MG63 (cell line): Measurements from ENCODE around the gene MIS18BP1. TPM values are rescaled to one million over a fixed set of nuclear protein-coding genes. Genes with fewer than 3 reads are reported as not detected.
"Not testable (repeated sequence)": the region's sequence is repeated elsewhere in the genome, so short reads cannot be mapped to it uniquely, and the experiment has no call there.

Source experiments
- DNase-seq: peaks from one replicate; pipeline ENCODE4 v3.0.0-alpha.2; 2020
- H3K27me3 ChIP-seq: fragments of 250-450 bp; sonication (Bioruptor Pico); 2 replicates; pipeline ENCODE4 v1.5.1; 2020; ENCODE audit warnings: mild to moderate bottlenecking, moderate library complexity
- H3K36me3 ChIP-seq: fragments of 250-450 bp; sonication (Bioruptor Pico); 2 replicates; pipeline ENCODE4 v1.5.1; 2020; ENCODE audit warnings: mild to moderate bottlenecking, moderate library complexity
- H3K4me3 ChIP-seq: fragments of 250-450 bp; sonication (Bioruptor Pico); 2 replicates; pipeline ENCODE4 v1.5.1; 2020; ENCODE audit warnings: mild to moderate bottlenecking, moderate library complexity
- H3K9me3 ChIP-seq: fragments of 250-450 bp; sonication (Bioruptor Pico); 2 replicates; pipeline ENCODE4 v1.5.1; 2020; ENCODE audit warnings: mild to moderate bottlenecking, moderate library complexity
- total RNA-seq: library from RNA; depleted of rRNA; stranded (reverse); fragments of >200 nt; shearing (Covaris generic); gene quantifications from 2 replicates; pipeline ENCODE4 v1.2.3, GENCODE V29; 2014; ENCODE audit warnings: low replicate concordance

The MIS18BP1 gene
- total RNA-seq, 1 experiment from 2014 or later, result 14.3 TPM

DNA sequence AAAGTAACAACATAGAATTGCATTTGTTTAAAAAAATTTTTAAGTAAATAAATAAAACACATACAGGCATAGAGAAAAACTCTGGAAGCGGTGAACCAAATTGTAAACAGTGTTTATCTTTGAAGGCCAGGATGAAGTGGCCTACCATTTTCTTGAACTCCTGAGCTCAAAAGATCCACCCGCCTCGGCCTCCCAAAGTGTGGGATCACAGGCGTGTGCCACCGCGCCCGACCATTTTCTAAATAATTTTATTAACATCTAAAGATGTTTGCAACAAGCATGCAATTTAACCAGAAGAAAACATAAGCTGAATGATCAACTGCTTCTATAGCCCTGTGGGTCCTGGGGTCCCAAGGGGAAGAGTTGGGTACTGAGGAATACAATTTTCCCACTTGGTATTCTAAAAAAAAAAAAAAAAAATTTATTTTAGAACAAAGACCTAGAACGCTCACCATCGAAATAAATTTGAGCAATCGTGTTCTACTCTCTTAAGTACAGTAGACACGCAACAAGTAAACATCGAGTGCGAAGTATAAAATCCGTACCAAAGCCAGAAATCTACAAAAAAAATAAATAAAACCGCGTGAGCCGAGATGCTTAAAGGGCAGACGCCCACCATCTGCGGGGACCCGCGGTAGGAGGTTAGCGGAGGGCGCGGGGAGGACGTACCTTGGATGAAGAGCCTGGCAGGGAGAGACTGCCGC, 484 bp downstream of the MIS18BP1 start:
- H3K9me3 ChIP-seq, result no peaks in the 10 kb centered on the region
- no peaks in the 10 kb centered on the region; the same call in 1 of the 2 replicates for H3K36me3 ChIP-seq
- no peak for DNase-seq
- H3K27me3 ChIP-seq, result no peaks in the 10 kb centered on the region
- H3K4me3 ChIP-seq, result peak overlapping the region; percentile 75

- no peak for DNase-seq
- H3K4me3 ChIP-seq, result peak overlapping the region; percentile 75
These were observed 1.1 kb downstream of the MIS18BP1 start for GRCh38 chr14:45251912-45252311.

GRCh38 chr14:45249856-45250575, 3.0 kb downstream of the MIS18BP1 start:
- peak overlapping the region; percentile 16 for H3K4me3 ChIP-seq
- peaks cover 3% of the 10 kb centered on the region; the same call in 1 of the 2 replicates for H3K36me3 ChIP-seq
- DNase-seq, result no peak
- no peaks in the 10 kb centered on the region for H3K27me3 ChIP-seq
- H3K9me3 ChIP-seq, result no peaks in the 10 kb centered on the region

More at GRCh38 chr14:45251912-45252311, 1.1 kb downstream of the MIS18BP1 start:
- Histone ChIP-seq H3K9me3 (no peaks in the 10 kb centered on the region), H3K36me3 (peaks cover 3% of the 10 kb centered on the region; the same call in 1 of the 2 replicates), H3K27me3 (no peaks in the 10 kb centered on the region)

DNA sequence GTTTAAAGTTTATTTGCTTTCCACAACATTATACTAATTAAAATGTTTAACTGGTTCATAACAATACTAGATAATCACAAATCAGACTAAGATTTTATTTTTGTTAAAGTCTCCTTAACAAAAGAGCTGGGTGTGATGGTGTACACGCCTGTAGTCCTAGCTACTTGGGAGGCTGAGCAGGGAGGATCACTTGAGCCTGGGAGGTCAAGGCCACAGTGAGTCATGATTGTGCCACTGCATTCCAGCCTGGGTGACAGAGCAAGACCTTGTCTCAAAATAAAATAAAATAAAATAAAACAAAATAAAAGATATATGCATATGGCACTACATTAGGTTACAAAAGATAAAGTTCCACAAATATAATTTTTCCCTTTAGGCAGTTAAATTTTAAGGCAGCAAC, 5.6 kb downstream of the MIS18BP1 start:
- H3K4me3 ChIP-seq, result no peak overlapping the region
- H3K36me3 ChIP-seq, result peaks cover 3% of the 10 kb centered on the region; the same call in 1 of the 2 replicates
- no peak for DNase-seq
- no peaks in the 10 kb centered on the region for H3K27me3 ChIP-seq
- H3K9me3 ChIP-seq, result no peaks in the 10 kb centered on the region

DNA sequence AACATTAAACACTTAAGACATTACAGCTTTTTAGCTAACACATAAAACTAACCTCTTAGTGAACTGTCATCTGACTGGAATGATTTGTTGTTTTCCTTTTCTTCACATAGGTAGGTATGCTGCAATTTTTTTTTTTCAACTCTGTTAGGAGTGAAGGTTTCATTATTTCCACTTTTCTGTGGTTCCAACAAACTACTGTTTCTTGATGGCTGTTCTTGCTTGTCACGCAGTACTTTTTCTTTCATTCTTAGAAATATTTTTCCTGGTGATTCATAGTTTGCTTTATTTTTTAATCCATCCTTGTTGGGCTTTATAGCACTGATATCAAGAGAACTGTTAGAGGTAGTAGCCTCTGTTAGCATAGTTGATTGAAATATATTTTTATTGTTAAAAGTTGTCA, 6.3 kb downstream of the MIS18BP1 start:
- no peak overlapping the region for H3K4me3 ChIP-seq
- peaks cover 3% of the 10 kb centered on the region for H3K36me3 ChIP-seq
- no peaks in the 10 kb centered on the region for H3K27me3 ChIP-seq
- H3K9me3 ChIP-seq, result no peaks in the 10 kb centered on the region
- no peak for DNase-seq

GRCh38 chr14:45246151-45246550, 6.9 kb downstream of the MIS18BP1 start:
- no peaks in the 10 kb centered on the region for H3K9me3 ChIP-seq
- peaks cover 3% of the 10 kb centered on the region for H3K36me3 ChIP-seq
- no peaks in the 10 kb centered on the region for H3K27me3 ChIP-seq
- no peak overlapping the region for H3K4me3 ChIP-seq
- no peak for DNase-seq

GRCh38 chr14:45242706-45243105, 10.3 kb downstream of the MIS18BP1 start:
- Histone ChIP-seq H3K36me3 (peaks cover 5% of the 10 kb centered on the region; the same call in 1 of the 2 replicates), H3K9me3 (no peaks in the 10 kb centered on the region), H3K27me3 (no peaks in the 10 kb centered on the region), H3K4me3 (no peak overlapping the region)
- no peak for DNase-seq

DNA sequence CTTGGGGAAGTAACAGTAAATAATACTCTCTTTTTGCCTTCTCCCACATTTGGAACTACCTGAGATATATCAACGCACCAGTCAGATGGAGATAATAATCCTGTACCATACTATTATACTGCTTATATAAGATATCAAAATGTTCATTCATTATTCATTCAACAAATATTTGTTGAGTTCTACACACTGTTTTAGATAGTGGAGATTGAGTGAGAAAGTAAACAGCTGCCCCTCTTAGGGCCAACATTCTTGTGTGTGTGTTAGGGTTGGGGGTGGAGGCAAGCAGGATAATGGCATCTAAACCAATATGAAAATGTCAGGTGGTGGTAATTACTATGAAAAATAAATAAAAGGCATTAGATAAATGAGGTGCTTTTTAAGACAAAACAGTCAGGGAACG, 14.0 kb downstream of the MIS18BP1 start:
- no peak for DNase-seq
- no peaks in the 10 kb centered on the region for H3K27me3 ChIP-seq

DNA sequence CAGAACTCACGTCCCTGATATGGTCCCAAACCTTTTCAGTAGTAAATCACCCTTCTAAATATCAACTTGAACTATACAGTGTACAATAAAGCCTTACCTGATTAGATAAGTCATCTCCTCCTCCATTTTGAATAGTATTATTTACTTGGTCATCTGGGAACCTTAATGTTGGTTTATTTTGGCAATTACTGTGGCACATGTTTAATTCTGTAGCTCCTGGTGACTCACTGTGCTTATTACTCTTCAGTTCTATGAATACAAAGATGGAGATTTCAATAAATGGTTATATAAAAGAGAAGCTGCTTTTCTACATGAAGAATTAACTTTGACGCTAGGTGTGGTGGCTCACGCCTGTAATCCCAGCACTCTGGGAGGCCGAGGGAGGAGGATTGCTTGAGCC, 25.4 kb downstream of the MIS18BP1 start:
- Histone ChIP-seq H3K36me3 (peaks cover 15% of the 10 kb centered on the region), H3K9me3 (no peaks in the 10 kb centered on the region), H3K4me3 (no peak overlapping the region), H3K27me3 (no peaks in the 10 kb centered on the region)
- no peak for DNase-seq

More for the DNA sequence above, 14.0 kb downstream of the MIS18BP1 start:
- Histone ChIP-seq H3K9me3 (no peaks in the 10 kb centered on the region), H3K4me3 (no peak overlapping the region), H3K36me3 (peaks cover 9% of the 10 kb centered on the region)

GRCh38 chr14:45222485-45223262, 30.3 kb downstream of the MIS18BP1 start:
- peaks cover 8% of the 10 kb centered on the region for H3K36me3 ChIP-seq
- DNase-seq, result no peak
- H3K4me3 ChIP-seq, result no peak overlapping the region
- H3K27me3 ChIP-seq, result no peaks in the 10 kb centered on the region
- no peaks in the 10 kb centered on the region for H3K9me3 ChIP-seq

DNA sequence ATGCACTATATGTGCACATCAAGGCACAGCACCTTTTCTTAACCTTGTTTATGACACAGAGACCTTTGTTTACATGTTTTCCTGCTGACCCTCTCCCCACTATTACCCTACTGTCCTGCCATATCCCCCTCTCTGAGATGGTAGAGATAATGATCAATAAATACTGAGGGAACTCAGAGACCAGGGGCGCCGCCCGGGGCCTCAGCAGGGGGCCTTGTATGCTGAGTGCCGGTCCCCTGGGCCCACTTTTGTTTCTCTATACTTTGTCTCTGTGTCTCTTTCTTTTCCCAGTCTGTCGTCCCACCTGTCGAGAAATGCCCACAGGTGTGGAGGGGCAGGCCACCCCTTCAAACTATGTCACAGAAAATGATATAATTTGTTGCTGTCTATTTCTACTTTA, 38.7 kb downstream of the MIS18BP1 start:
- H3K27me3 ChIP-seq, H3K9me3 ChIP-seq, H3K4me3 ChIP-seq, H3K36me3 ChIP-seq, DNase-seq: not testable (repeated sequence)

- not testable (repeated sequence) for H3K27me3 ChIP-seq, DNase-seq, H3K9me3 ChIP-seq, H3K4me3 ChIP-seq, H3K36me3 ChIP-seq
These were observed 39.3 kb downstream of the MIS18BP1 start for GRCh38 chr14:45213716-45214115.

GRCh38 chr14:45212231-45212630, 40.8 kb downstream of the MIS18BP1 start:
- Histone ChIP-seq H3K4me3 (no peak overlapping the region), H3K36me3 (peaks cover 3% of the 10 kb centered on the region; the same call in 1 of the 2 replicates), H3K27me3 (no peaks in the 10 kb centered on the region), H3K9me3 (no peaks in the 10 kb centered on the region)
- DNase-seq, result no peak

GRCh38 chr14:45211295-45211694, 41.7 kb downstream of the MIS18BP1 start:
- Histone ChIP-seq H3K4me3 (no peak overlapping the region), H3K36me3 (peaks cover 8% of the 10 kb centered on the region; the same call in 1 of the 2 replicates), H3K27me3 (no peaks in the 10 kb centered on the region), H3K9me3 (no peaks in the 10 kb centered on the region)
- DNase-seq, result no peak

DNA sequence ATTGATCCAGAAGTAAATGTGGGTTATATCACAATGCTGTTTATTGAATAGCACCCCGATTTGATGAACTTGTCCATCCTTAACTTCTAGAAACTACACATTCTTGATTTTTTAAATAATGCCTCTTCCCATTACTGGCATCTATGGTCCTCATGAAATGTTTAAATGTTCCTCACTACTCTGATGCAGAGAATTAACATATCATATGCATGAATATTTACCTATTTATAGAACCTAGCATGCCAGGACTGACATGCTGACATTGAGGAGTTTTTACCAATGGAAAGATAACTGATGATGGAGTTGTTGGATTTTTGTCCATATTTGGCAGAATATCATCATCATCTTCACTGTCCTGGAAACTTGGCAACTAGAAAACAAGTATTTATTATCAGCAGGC, 42.8 kb downstream of the MIS18BP1 start:
- Histone ChIP-seq H3K4me3 (no peak overlapping the region), H3K36me3 (peaks cover 8% of the 10 kb centered on the region; the same call in 1 of the 2 replicates)
- DNase-seq, result no peak

GRCh38 chr14:45204241-45204640, 48.8 kb downstream of the MIS18BP1 start:
- no peak overlapping the region for H3K4me3 ChIP-seq
- H3K36me3 ChIP-seq, result peaks cover 7% of the 10 kb centered on the region
- no peak for DNase-seq
- H3K9me3 ChIP-seq, result no peaks in the 10 kb centered on the region
- no peaks in the 10 kb centered on the region for H3K27me3 ChIP-seq

More for the DNA sequence above, 42.8 kb downstream of the MIS18BP1 start:
- H3K27me3 ChIP-seq, result no peaks in the 10 kb centered on the region
- H3K9me3 ChIP-seq, result no peaks in the 10 kb centered on the region

DNA sequence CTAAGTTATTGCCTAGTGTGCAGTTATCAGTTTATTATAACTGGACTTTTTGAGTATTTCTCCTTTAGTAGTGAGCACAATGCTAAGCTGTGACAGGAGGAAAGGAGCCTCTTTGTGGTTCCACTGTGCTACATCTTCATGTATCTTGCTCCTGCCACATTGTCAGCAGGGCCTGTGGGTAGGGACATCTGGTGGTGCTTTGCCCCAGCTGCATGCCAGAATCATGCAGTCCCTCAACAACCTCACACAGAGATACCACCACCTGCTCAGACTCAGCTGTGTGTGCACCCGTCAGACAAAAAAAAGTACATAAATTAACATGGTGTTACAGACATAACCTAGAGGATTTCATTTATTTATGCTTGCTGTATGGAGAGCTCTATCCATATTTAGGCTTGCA, 51.1 kb downstream of the MIS18BP1 start:
- peaks cover 5% of the 10 kb centered on the region for H3K36me3 ChIP-seq
- no peak overlapping the region for H3K4me3 ChIP-seq
- DNase-seq, result no peak
- H3K27me3 ChIP-seq, result no peaks in the 10 kb centered on the region
- no peaks in the 10 kb centered on the region for H3K9me3 ChIP-seq
